Effector memory CD8-positive, alpha-beta T cell (primary cell): ENCODE results near the gene PCDHGA9.

Source experiments
- ATAC-seq: fragments of 150-1000 bp; cut with Tn5 transposase; replicated peaks from 2 replicates; pipeline ENCODE4 v1.10.0; 2021; ENCODE audit warnings: mild to moderate bottlenecking, moderate library complexity
- DNase-seq, 3 experiments: peaks; one replicate each; pipeline ENCODE4 v3.0.0; 2021
- H3K27ac Mint-ChIP-seq, 2 donors: one replicate each; pipeline ENCODE4 v1.8.0; 2022; ENCODE audit warnings: mild to moderate bottlenecking in 2 of 2, mixed read lengths in 2 of 2, moderate library complexity in 2 of 2
- H3K27me3 Mint-ChIP-seq, 2 donors: one replicate each; pipeline ENCODE4 v1.8.0; 2022; ENCODE audit warnings: mixed read lengths in 2 of 2
- H3K36me3 Mint-ChIP-seq: one replicate; pipeline ENCODE4 v1.8.0; 2022; ENCODE audit warnings: mild to moderate bottlenecking, moderate library complexity, mixed read lengths; ENCODE audit not compliant: insufficient read depth
- H3K4me1 Mint-ChIP-seq, 2 donors: one replicate each; pipeline ENCODE4 v1.8.0; 2022; ENCODE audit warnings: low read depth in 2 of 2, mixed read lengths in 2 of 2
- H3K4me3 Mint-ChIP-seq, 2 donors: one replicate each; pipeline ENCODE4 v1.8.0; 2022; ENCODE audit warnings: mild to moderate bottlenecking in 2 of 2, mixed read lengths in 2 of 2, moderate library complexity in 2 of 2
- H3K9me3 Mint-ChIP-seq, 2 donors: one replicate each; pipeline ENCODE4 v1.8.0; 2022; ENCODE audit warnings: mixed read lengths in 2 of 2
- total RNA-seq, 9 experiments: gene quantifications; one replicate each; lab custom pipeline; 2026; lab: John Stamatoyannopoulos, UW

Gene PCDHGA9
- 0 to 1.1 (median 0.30) reads per million in 9 experiments for total RNA-seq

GRCh38 chr5:141402553-141403243, at the start of gene PCDHGA9:
TSS of gene PCDHGA9 (plus strand) at chr5:141402778. CDS start at chr5:141402953, 175 bp downstream.
- DNase-seq (no peak), ATAC-seq (no peak)
- Mint-ChIP-seq H3K36me3 (peaks cover 2% of the 10 kb centered on the region), H3K27me3 (peaks cover 61 to 79% of the 10 kb centered on the region in 2 donors), H3K4me1 (peaks cover 0 to 3% of the 10 kb centered on the region in 2 donors), H3K9me3 (peaks cover 0 to 5% of the 10 kb centered on the region in 2 donors), H3K27ac (no peak within 1 kb of the TSS), H3K4me3 (peak within 1 kb of the TSS; percentile 29 to 51)

DNA sequence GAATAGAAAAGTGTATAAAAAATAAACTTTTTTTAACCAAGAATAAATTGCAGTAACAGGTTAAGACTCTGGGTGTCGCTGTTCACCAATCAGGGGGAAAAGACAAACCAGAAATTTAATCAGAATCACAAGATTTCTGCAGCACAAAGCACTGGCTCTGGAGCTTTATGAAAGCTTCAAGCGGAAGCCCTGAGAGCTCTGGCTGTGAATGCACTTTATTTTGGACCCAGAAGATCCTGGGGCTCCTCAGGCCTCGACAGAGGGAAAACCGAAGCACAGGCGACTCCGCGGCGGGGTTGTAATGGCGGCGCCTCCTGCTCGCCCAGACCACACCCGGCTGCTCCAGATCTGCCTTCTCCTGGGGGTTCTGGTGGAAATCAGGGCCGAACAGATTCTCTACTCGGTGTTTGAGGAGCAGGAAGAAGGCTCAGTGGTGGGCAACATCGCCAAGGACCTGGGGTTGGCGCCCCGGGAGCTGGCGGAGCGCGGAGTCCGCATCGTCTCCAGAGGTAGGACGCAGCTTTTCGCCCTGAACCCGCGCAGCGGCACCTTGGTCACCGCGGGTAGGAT, 47.6 kb upstream of the PCDHGA9 start, which contains the start of gene PCDHGA4:
TSS of gene PCDHGA4 (plus strand) at position 122 of the 570 bp plus-strand sequence. CDS start at position 209, 87 bp downstream.
- Mint-ChIP-seq H3K36me3 (no peaks in the 10 kb centered on the region), H3K4me1 (peaks cover 6 to 7% of the 10 kb centered on the region in 2 donors), H3K9me3 (peaks cover 0 to 10% of the 10 kb centered on the region in 2 donors), H3K4me3 (peak within 1 kb of the TSS; percentile 40 to 56), H3K27ac (no peak within 1 kb of the TSS), H3K27me3 (peaks cover 49 to 92% of the 10 kb centered on the region in 2 donors)
- no peak for ATAC-seq
- no peak for DNase-seq

- no peak for ATAC-seq
- no peaks in the 10 kb centered on the region for H3K36me3 Mint-ChIP-seq
Observed at GRCh38 chr5:141355641-141356040, 46.9 kb upstream of the PCDHGA9 start.

GRCh38 chr5:141356133-141356532, 46.4 kb upstream of the PCDHGA9 start:
- peaks cover 2 to 5% of the 10 kb centered on the region in 2 donors for H3K4me1 Mint-ChIP-seq

More at GRCh38 chr5:141355641-141356040, 46.9 kb upstream of the PCDHGA9 start:
- Mint-ChIP-seq H3K9me3 (peaks cover 0 to 7% of the 10 kb centered on the region in 2 donors), H3K27me3 (peaks cover 49 to 92% of the 10 kb centered on the region in 2 donors), H3K27ac (no peak overlapping the region), H3K4me1 (peaks cover 2 to 5% of the 10 kb centered on the region in 2 donors), H3K4me3 (no peak overlapping the region)
- no peak for DNase-seq

GRCh38 chr5:141356950-141357349, 45.6 kb upstream of the PCDHGA9 start:
- peaks cover 2 to 5% of the 10 kb centered on the region in 2 donors for H3K4me1 Mint-ChIP-seq
- ATAC-seq (no peak), DNase-seq (no peak)
- no peak overlapping the region for H3K27ac Mint-ChIP-seq
- H3K27me3 Mint-ChIP-seq = peaks cover 51 to 96% of the 10 kb centered on the region in 2 donors
- peaks cover 7% of the 10 kb centered on the region for H3K36me3 Mint-ChIP-seq
- H3K9me3 Mint-ChIP-seq = peaks cover 0 to 7% of the 10 kb centered on the region in 2 donors
- H3K4me3 Mint-ChIP-seq = no peak overlapping the region

More at GRCh38 chr5:141356133-141356532, 46.4 kb upstream of the PCDHGA9 start:
- no peak overlapping the region for H3K4me3 Mint-ChIP-seq
- peaks cover 50 to 92% of the 10 kb centered on the region in 2 donors for H3K27me3 Mint-ChIP-seq
- H3K27ac Mint-ChIP-seq = no peak overlapping the region
- DNase-seq = no peak
- H3K36me3 Mint-ChIP-seq = peaks cover under 1% of the 10 kb centered on the region
- H3K9me3 Mint-ChIP-seq = peaks cover 0 to 7% of the 10 kb centered on the region in 2 donors
- no peak for ATAC-seq

- Mint-ChIP-seq H3K36me3 (peaks cover 13% of the 10 kb centered on the region), H3K4me1 (peaks cover 2 to 9% of the 10 kb centered on the region in 2 donors), H3K4me3 (peak within 1 kb of the TSS; percentile 65 to 80), H3K9me3 (peaks cover 0 to 15% of the 10 kb centered on the region in 2 donors), H3K27ac (peak within 1 kb of the TSS; percentile 44 to 47), H3K27me3 (peaks cover 59 to 95% of the 10 kb centered on the region in 2 donors)
- DNase-seq (peak in 1 of 3 experiments; percentile 20), ATAC-seq (peak; percentile 54)
Observed at GRCh38 chr5:141359790-141360426, 42.7 kb upstream of the PCDHGA9 start, which contains the start of gene PCDHGB2. TSS of gene PCDHGB2 (plus strand) at chr5:141359994. CDS start at chr5:141360136, 142 bp downstream.

DNA sequence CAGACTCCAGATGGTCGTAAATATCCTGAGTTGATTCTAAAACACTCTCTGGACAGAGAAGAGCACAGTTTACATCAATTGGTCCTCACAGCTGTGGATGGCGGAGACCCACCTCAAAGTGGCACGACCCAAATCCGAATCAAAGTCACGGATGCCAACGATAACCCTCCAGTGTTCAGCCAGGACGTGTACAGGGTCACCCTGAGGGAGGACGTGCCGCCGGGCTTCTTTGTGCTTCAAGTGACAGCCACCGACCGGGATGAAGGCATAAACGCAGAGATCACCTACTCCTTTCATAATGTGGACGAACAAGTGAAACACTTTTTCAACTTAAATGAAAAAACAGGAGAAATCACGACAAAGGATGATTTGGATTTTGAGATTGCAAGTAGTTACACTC, 41.9 kb upstream of the PCDHGA9 start:
- peaks cover 0 to 15% of the 10 kb centered on the region in 2 donors for H3K9me3 Mint-ChIP-seq
- DNase-seq (no peak), ATAC-seq (no peak)
- no peak overlapping the region for H3K27ac Mint-ChIP-seq
- H3K27me3 Mint-ChIP-seq = peaks cover 60 to 95% of the 10 kb centered on the region in 2 donors
- H3K4me3 Mint-ChIP-seq = peak overlapping the region in 1 of 2 donors; percentile 80
- H3K4me1 Mint-ChIP-seq = peaks cover 2 to 9% of the 10 kb centered on the region in 2 donors
- H3K36me3 Mint-ChIP-seq = peaks cover 16% of the 10 kb centered on the region

GRCh38 chr5:141362719-141363118, 39.9 kb upstream of the PCDHGA9 start:
- DNase-seq (no peak), ATAC-seq (no peak)
- Mint-ChIP-seq H3K9me3 (peaks cover 0 to 15% of the 10 kb centered on the region in 2 donors), H3K27ac (no peak overlapping the region), H3K4me1 (peaks cover 2 to 9% of the 10 kb centered on the region in 2 donors), H3K4me3 (no peak overlapping the region), H3K27me3 (peaks cover 52 to 90% of the 10 kb centered on the region in 2 donors), H3K36me3 (peaks cover 19% of the 10 kb centered on the region)

DNA sequence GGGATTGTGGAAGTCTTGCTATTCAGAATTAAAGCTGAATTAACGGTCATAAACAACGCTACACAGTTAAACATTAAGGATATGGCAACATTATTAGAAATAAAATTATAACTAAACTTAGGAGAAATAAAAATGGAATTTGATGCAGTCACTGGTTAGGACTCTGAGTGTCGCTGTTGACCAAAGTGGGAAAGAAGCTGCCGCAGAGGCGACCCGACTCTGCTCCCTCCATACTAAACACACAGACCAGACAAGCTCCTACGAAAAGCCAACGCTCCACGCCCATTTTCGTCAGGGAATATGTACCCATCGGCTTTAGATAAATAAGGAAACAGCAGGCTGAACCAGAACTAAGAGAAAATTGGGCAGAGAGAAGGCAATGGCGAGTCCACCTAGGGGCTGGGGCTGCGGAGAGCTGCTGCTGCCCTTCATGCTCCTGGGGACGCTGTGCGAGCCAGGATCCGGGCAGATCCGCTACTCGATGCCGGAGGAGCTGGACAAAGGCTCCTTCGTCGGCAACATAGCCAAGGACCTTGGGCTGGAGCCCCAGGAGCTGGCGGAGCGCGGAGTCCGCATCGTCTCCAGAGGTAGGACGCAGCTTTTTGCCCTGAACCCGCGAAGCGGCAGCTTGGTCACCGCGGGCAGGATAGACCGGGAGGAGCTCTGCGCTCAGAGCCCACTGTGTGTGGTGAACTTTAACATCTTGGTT, 38.5 kb upstream of the PCDHGA9 start, which contains the start of gene PCDHGA5:
TSS of gene PCDHGA5 (plus strand) at position 211 of the 709 bp plus-strand sequence. CDS start at position 380, 169 bp downstream.
- Mint-ChIP-seq H3K9me3 (peaks cover 0 to 15% of the 10 kb centered on the region in 2 donors), H3K4me1 (peaks cover 2 to 9% of the 10 kb centered on the region in 2 donors), H3K27ac (no peak within 1 kb of the TSS), H3K36me3 (peaks cover 19% of the 10 kb centered on the region), H3K27me3 (peaks cover 51 to 89% of the 10 kb centered on the region in 2 donors), H3K4me3 (no peak within 1 kb of the TSS)
- ATAC-seq (no peak), DNase-seq (no peak)

DNA sequence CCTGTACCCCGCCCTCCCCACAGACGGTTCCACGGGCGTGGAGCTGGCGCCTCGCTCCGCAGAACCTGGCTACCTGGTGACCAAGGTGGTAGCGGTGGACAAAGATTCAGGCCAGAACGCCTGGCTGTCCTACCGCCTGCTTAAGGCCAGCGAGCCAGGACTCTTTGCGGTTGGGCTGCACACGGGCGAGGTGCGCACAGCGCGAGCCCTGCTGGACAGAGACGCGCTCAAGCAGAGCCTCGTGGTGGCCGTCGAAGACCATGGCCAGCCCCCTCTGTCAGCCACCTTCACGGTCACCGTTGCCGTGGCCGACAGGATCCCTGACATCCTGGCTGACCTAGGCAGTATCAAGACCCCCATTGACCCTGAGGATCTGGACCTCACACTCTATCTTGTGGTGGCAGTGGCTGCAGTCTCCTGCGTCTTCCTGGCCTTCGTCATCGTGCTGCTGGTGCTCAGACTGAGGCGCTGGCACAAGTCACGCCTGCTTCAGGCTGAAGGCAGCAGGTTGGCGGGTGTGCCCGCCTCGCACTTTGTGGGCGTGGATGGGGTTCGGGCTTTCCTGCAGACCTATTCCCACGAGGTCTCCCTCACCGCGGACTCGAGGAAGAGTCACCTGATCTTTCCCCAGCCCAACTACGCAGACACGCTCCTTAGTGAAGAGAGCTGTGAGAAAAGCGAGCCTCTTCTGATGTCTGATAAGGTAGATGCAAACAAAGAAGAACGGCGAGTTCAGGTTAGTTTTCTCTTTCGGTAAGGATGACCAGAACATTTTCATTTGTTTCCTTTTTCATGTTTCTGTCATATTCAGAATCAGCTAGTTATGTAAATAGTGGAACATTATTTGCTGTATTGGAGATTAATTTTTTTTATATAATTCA, 36.3 kb upstream of the PCDHGA9 start:
- Mint-ChIP-seq H3K4me1 (peaks cover 3 to 10% of the 10 kb centered on the region in 2 donors), H3K27me3 (peaks cover 52 to 85% of the 10 kb centered on the region in 2 donors), H3K27ac (no peak overlapping the region), H3K9me3 (peaks cover 0 to 8% of the 10 kb centered on the region in 2 donors), H3K4me3 (no peak overlapping the region), H3K36me3 (peaks cover 17% of the 10 kb centered on the region)
- ATAC-seq = no peak
- DNase-seq = no peak

GRCh38 chr5:141369994-141370848, 32.4 kb upstream of the PCDHGA9 start, which contains the start of gene PCDHGB3:
TSS of gene PCDHGB3 (plus strand) at chr5:141370242. CDS start at chr5:141370395, 153 bp downstream.
- peak within 1 kb of the TSS in 1 of 2 donors; percentile 77 for H3K27ac Mint-ChIP-seq
- ATAC-seq (peak; percentile 74), DNase-seq (no peak)
- peak within 1 kb of the TSS; percentile 75 to 86 for H3K4me3 Mint-ChIP-seq
- peaks cover 3% of the 10 kb centered on the region for H3K36me3 Mint-ChIP-seq
- H3K4me1 Mint-ChIP-seq = peaks cover 5% of the 10 kb centered on the region in 2 donors
- no peaks in the 10 kb centered on the region for H3K9me3 Mint-ChIP-seq
- H3K27me3 Mint-ChIP-seq = peaks cover 35 to 63% of the 10 kb centered on the region in 2 donors
